NCI-H345 (cell line): ENCODE data around the gene XRCC4.
"Not testable (repeated sequence)": the region's sequence is repeated elsewhere in the genome, so short reads cannot be mapped to it uniquely, and the experiment has no call there.

Experiments
- DNase-seq: peaks from one replicate; lab custom pipeline; 2025; lab: John Stamatoyannopoulos, UW

The XRCC4 gene

DNA sequence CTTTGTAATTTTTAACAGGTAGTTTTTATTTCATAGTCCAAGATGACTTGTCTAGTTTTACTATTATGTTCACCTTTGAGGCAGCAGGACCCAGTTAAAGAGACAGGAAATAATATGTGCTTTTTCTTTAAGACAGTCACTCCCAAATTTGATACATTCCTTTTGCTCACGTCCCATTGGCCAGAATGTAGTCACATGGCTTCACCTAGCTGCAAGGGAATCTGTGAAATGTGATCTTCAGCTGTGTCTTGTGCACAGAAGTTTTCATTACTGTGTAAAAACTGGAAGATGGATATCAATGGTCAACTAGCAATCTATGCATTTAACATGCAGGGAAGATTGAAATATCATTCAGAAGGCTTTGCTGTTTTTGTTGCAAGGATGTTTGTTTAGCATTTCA is 41.1 kb downstream of the XRCC4 start:
- DNase-seq: no peak

DNA sequence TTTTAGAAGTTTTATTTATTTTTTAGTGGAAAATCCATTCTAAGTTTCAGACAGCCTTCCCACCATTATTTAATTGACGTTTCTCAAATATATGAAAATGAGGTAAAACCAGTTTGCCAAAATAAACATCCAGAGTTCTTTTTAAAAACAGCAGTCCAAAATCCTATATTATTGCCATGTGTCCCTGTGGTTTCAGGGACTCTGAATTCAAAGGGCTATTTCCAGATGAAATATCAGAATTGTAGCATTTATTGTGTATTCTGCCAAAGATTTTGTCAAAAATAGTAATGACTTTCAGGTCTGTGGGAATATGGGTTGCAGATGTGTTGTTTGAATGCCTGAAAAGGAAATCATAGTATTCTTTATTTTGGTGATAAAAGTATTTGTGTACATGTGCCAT is 41.6 kb downstream of the XRCC4 start:
- no peak for DNase-seq

DNA sequence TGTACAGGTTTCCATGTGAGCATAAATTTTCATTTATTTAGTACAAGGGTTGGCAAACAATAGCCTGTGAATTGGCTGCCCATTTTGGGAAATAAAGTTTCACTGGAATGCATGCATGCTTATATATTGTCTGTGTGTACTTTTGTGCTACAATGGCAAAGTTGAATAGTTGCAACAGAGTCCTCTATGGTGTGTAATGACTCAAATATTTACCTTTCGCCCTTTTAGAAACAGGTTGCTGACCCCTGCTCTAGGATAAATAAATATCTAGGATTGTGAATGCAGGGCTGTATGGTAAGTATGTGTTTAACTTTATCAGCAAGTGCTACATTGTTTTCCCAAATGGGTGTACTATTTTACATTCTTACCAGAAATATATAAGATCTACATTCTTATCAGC is 47.2 kb downstream of the XRCC4 start:
- no peak for DNase-seq

DNA sequence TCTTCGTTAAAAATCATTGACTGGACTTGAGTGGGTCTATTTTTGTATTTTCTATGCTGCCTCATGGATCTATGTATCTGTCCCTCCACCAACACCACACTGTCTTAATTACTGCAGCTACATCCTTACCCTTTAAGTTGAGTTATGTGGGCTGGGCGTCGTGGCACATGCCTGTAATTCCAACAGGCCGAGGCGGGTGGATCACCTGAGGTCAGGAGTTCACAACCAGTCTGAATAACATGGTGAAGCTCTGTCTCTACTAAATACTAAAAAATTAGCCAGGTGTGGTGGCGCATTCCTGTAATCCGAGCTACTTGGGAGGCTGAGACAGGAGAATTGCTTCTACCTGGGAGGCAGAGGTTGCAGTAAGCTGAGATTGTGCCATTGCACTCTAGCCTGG is 48.2 kb downstream of the XRCC4 start:
- DNase-seq: no peak

DNA sequence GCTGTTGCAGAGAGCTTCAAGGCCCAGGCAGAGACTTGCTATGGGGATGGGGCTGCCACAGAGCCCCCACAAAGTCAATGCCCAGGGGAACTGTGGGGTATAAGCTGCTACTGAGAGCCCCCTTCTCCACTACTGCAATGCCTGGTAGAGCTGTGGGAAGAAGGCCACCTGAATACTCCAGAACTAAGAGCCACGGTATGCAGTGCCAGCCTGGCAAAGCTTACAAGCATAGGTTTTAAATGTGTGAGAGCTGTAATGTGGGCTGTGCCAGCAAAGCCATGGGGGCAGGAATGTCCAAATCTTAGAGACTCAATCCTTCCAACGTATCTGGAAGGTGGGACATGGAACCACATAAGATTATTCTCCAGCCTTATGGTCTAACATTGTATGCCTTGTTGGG is 49.2 kb downstream of the XRCC4 start:
- no peak for DNase-seq

DNA sequence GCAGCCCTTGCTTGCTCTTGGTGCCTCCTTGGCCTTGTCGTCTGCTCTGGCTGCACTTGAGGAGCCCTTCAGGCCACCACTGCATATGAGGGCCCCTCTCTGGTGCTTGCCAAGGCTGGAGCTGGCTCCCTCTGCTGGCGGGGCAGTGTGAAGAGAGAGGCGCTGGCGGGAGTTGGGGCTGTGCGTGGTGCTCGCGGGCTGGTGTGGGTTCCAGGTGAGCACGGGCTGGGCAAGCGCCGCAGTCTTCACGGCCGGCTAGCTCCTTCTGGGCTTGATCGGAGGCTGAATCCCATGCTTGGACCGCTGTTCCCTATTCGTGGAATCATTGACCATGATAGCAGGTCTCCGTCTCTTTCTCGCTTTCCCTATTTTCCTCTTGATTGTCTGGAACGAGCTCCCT is 56.5 kb downstream of the XRCC4 start:
- DNase-seq: no peak

DNA sequence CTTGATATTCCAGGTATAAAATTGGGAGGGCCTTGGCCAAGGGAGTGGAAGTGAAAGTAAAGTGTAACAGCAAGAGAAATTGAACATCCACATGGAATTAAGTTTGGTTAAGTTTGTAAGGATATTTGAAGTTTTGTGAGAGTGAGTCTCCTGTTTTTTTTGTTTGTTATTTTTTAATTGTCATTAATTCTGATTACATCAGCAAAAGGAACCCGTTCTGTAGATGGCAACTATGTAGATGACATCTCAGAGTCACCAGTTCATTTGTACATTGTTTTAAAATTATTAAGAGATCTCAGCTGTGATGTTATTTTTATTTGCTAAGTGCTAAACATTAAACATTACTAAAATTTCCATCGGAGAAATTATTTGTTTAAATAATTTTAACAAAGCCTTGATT is 65.2 kb downstream of the XRCC4 start:
- DNase-seq: no peak

DNA sequence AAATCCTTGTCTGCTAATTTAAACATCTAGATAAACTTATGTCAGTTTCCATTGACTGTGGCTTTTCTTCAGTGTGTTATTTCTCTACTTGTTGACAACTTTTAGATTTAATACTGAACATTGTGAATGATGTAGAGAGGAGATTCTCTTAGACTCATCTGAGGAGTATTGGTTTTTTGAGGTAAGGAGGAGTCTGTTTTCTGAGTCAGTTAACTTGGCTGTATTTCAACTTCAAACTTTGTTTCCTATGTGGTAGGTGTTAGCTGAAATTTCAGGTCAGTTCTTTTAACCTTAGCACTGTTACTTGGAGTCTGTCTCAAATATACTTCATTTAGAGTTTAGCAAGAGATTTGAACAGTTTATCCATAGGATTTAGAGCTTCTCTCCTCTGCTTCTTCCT is 67.9 kb downstream of the XRCC4 start:
- no peak for DNase-seq

DNA sequence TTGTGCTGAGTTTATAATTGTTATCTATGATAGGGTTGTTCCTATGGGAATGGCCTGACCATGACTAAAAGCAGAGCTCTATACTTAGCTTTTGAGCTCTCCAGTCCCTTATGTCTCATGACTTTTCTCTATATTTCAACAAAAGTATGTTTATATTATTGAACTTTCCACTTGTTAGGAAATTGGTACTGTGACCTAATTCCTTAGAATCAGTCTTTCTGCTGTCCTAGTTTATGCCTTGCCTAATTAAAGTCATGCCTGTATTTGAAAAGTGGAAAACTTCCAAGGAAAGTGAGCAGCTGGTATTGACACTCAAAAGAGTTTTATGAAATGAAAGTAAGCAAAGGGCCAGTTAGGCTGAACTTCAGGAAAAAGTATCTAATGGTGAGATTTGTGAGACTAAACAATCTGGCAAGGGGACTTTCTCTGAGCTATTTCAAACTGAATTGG is 68.6 kb downstream of the XRCC4 start:
- DNase-seq: no peak

DNA sequence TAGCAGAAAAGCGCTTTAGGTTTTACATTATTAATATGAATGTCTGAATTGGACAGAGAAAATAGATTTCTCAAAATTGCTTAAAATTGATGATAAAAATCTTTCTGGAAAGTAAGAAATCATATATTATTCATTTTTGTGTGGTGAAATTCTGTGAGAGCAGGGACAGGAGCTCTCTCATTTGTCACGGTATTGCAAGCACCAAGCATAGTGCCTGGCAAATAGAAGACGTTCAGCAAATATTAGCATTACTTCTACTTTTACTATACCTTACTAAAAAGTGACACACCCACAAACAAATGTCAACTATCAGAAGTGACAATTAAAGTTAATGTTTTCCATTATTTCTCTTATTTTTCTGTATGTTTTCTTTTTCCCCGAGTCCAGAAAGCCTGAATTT is 69.1 kb downstream of the XRCC4 start:
- DNase-seq: no peak

DNA sequence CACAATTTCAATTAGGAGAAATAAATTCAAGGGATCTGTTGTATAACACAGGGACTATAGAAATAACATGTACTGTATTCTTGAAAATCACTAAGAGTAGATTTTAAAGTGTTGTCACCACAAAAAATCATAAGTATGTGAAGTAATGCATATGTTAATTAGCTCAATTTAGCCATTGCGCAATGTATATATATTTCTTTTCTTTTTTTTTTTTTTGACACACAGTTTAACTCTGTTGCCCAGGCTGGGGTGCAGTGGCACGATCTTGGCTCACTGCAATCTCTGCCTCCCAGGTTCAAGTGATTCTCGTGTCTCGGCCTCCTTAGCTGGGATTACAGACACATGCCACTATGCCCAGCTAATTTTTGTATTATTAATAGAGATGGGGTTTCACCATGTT is 70.2 kb downstream of the XRCC4 start:
- no peak for DNase-seq

DNA sequence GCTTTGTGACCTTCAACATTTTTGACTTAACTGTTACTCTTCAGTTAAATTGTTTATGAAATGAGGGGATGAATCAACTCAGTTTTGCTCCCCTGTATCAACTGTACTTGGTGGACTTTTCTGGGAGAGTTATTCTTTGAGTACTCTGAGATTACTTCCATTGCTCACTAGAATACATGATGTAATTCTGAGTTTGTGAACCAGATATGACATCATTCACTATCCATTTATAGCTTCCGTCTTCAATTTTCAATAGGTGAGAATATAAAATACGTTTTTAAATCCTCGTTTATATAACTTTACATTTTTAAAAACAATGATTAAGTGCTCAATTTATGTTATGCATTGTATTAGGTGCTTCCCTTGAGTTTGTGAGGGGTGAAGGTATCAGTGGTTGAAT is 71.0 kb downstream of the XRCC4 start:
- DNase-seq: no peak

DNA sequence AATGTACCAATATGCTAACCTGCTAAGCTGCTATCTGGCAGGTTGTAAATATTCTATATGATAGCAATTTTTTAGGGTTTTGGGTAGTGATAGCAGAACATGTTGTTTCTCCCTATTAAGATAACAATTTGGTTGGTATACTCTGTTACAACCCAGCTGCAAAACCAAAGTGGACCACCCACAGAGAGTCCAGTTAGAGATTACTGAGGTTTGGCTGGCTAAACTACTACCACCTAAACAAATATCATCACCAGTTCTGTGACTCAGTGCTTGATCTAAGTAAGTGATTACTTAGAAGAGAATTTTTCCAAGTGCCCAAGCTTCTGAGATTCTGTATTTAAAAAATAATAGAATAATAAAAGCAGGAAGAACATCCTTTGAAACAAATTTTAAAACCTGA is 72.3 kb downstream of the XRCC4 start:
- DNase-seq: no peak

DNA sequence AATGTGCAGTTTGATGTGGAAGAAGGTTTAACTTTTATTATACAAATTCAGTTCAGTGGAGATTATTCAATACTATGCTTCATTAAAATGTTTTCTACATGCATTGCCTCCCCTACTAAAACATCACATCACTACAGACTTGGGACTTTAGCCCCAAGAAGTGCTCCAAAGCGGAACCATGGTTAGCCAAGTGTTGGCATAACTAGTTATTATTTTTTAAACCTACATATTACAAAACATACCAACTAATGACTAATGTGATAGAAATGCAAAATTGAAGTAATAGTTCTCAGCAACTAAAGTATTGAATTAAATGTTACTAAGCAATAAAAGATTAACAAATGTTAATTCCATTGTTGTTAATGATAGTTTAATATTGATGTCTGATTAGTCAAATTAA is 74.5 kb downstream of the XRCC4 start:
- no peak for DNase-seq

DNA sequence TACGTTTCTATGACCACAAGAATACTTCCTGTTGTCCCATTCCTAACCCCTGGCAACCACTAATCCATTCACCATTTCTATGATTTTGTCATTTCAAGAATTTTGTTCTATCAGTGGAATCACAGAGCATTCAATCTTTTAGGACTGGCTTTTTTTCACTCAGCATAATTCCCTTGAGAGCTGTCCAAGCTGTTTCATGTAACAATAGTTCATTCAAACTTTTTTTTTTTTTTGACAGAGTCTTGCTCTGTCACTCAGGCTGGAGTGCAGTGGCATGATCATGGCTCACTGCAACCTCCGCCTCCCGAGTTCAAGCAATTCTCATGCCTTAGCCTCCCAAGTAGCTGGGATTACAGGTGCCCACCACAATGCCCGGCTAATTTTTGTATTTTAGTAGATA is 75.6 kb downstream of the XRCC4 start:
- not testable (repeated sequence) for DNase-seq

DNA sequence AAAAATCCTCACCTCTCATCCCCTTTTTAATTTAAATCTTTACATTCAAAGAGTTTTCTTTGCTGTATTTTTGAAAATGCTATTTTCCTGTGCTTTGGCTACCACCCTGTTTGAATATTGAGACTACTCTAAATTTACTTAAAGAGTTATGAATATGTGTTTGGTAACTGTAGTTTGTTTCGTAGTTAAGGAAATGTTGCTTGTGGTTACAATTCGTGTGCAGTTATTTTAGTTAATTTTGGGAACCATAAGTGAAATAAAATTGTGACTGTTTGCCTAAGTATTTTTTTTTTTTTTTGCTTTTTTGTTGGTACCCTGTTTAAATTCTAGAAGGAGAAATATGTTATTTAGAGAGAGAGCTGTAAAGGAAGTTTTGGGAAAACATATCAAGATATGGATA is 78.7 kb downstream of the XRCC4 start:
- no peak for DNase-seq

DNA sequence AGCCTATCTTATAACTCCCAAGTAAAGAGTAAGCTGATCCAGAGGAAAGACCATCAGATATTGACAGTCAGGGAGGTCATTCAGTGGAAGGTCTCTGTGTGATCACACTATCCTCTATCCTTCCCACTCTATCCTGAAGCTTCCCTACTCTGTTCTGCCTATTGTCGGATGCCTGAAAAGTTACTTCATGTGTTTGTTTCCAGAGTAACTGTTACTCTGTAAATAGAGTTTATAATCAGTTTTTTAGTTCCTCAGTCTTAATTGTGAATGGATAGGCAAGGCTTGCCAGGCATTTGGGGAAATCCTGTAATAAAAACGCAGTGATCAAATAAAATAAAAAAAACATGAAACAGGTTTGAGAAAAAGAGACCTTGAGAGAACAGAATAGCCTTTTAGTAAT is 79.8 kb downstream of the XRCC4 start:
- no peak for DNase-seq

DNA sequence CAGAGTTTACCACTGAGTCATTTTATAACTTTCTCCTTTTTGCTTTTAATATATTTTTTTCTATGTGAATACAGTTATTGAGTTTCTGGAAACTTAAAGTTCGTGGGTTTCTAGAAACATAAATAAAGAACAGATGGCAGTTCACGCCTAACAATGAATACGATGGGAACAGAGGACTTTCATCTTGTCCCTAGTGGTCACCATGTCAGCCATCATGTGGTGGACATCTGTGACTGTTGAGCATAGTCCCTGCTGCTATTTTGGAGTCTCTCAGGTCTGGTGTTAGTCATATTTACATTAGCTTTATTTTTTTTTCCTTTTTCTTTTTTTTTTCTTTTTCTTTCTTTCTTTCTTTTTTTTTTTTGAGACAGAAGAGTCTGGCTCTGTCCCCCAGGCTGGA is 85.3 kb downstream of the XRCC4 start:
- DNase-seq: no peak

DNA sequence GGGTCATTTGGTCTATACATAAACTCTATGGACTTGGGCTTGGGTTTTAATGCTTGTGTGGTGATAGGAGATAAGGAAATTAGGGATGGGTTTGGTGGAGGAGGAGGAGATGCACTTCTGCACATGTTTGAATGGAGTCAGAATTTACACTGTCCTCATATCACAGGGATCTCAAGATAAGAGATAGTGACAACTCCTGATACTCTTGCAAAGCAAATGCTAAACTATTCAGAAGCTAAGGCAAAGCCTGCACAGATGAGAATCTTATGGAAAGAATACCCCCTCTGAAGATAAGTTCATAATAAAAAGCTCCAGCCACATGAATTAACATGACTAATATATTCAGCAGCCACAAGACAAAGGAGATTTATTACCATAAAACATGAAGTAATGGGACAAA is 90.2 kb downstream of the XRCC4 start:
- DNase-seq: no peak

DNA sequence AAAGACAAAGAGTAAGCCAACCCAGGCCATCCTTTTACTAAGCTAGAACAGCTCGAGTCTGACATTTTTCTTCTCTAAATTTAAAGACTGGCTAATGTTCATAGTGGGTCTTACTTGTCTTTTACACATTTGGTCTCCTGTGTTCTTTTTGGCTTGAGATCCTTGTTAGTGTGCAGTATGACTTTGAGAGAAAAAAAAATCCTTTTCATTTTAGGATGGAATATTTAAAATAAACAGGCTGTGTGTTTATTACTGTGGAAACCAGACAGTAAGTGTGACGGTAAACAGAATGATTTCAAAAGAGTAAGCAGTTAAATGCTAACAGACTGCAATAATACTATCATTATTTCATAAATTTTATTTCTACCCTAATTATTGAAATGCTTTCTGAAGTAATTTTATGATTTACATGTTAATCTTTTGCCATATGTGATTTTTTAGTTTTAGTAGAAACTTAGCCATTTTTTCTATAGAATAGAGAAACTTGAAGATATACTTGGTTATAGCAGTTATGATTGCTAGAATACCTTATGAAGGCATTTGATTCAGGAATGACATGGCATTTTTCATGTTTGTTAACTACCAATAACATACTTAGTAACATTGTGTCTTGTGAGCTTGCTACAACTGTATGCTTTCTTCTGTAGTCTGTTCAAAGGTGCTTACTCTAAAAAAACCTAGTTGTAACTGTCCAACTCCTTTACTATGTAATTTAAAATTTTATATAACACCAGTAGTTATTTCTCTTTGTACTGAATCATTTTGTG is 92.4 kb downstream of the XRCC4 start:
- DNase-seq: no peak

DNA sequence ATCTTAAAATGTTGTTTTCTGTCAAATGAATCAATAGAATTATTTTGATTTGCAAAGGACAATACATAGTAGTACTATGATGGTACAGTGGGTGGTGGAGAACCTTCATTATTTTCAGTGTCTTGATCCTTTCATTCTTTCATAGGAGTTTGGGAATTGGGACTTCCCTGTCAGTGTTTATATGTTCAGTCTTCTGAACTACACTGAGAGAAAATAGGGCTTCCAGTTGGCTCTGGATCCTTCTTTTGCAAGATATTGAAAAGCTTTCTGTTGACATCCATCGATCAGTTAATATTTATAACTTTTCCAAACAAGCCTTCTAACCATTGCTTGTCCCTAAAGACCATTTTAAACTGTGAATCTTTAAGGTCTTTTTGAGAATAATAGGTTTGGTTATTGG is 94.7 kb downstream of the XRCC4 start:
- no peak for DNase-seq

DNA sequence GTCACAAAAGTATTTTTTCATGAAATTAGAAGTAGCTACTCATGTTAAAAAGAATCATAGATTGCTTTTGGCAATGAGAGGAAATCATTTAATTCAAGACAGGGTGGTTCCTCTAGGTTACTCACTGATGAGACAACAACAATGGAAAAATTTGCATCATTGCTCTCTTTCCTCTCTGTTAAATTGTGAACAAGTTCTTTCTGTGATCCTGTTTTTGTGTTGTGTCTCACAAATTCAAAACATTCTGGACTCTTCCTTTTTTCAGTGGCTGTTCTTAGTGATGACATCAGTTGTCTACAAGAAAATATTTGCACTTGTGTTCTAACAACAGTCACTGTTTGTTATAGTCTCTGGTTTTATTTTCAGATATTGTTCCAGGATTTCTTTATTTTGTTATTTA is 95.3 kb downstream of the XRCC4 start:
- DNase-seq: no peak

DNA sequence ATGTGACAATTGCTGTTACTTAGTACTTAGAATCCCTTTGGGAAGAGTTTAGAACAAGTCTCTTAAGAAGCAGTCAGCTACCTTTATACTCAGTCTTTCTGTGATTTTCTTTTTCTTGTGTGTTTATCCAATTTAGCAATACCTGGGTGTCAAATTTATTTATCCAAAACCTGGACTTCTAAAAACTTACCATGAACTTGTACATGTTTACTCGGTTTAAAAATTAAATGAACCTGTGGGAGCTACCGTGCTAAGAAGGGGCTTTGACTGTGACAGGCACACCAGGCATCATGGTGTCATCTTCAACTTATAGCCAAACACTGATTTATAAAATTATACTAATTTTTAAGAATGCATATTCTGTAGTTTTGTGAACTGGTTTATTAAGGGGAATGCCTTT is 96.5 kb downstream of the XRCC4 start:
- DNase-seq: no peak

DNA sequence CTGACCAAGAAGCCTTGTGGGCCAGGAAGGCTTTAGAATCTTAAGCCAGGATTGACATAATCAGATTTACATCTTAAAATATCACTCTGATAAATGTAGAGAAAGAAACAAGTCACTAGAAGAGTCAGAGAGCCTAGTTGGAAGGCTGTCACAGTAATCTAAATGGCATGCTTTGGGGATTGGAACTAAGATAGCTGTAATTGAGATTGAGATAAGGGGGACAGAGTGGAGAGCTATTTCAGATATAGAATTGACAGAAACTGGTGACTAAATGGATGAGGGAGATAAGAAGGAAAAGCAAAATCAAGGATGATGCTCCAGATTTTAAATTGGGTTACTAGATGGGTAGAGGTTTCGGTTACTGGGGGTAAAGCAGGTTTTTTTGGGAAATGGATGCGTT is 100.5 kb downstream of the XRCC4 start:
- DNase-seq: no peak

DNA sequence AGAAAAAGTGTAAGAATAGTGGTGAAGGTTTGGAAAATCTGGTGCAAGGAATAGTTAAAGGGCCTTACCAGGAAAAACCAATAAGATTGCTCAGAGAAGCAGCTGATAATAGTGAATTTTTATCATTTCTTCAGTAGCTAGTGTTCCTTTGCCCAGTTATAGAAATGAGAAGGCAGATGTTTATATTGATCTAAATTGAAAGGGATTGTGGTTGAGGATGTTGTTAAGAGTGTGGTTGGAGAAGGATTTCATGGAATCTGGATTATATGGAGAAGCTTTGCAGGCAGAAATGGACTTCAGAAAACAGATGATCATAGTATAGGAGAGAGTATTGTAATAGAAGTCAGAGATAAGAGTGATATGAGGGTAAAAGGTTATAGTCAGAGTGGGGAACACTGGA is 102.6 kb downstream of the XRCC4 start:
- no peak for DNase-seq
